ENCODE results near the gene CTDSPL2. TPM values are rescaled to one million over a fixed set of nuclear protein-coding genes. Genes with fewer than 3 reads are reported as not detected.

Gene CTDSPL2
- 37.4 TPM for total RNA-seq (ENCODE audit: unreplicated experiment)
- long read RNA-seq, full-length matches to known transcripts, result 1 of 2 reads
- long read RNA-seq, partial matches to known transcripts, result 0 of 2 reads
- long read RNA-seq, other reads (novel, unspliced or antisense), result 1 of 2 reads

- Mint-ChIP-seq H3K9me3 (ENCODE audit: unreplicated experiment) (peaks cover 11% of the 10 kb centered on the region), H3K27me3 (ENCODE audit: unreplicated experiment) (peaks cover 4% of the 10 kb centered on the region), H3K27ac (ENCODE audit: unreplicated experiment) (peak within 1 kb of the TSS; percentile 99), H3K4me1 (ENCODE audit: low read depth, unreplicated experiment) (peaks cover 4% of the 10 kb centered on the region), H3K36me3 (ENCODE audit: unreplicated experiment) (no peaks in the 10 kb centered on the region), H3K4me3 (ENCODE audit: unreplicated experiment) (peak within 1 kb of the TSS; percentile 97)
- DNase-seq, result peak; percentile 98
- peak; percentile 9 for TF ChIP-seq CTCF (IDR thresholded peaks at IDR 0.05; ENCODE audit: partially characterized antibody, unreplicated experiment)
Measured at GRCh38 chr15:44426975-44427755, at the start of gene CTDSPL2. TSS of gene CTDSPL2 (plus strand) at chr15:44427629. CDS start at chr15:44459015, 31,386 bp downstream.

GRCh38 chr15:44381236-44381635 is 46.2 kb upstream of the CTDSPL2 start:
- Mint-ChIP-seq H3K27me3 (ENCODE audit: unreplicated experiment) (no peaks in the 10 kb centered on the region), H3K4me1 (ENCODE audit: low read depth, unreplicated experiment) (no peaks in the 10 kb centered on the region), H3K36me3 (ENCODE audit: unreplicated experiment) (no peaks in the 10 kb centered on the region), H3K4me3 (ENCODE audit: unreplicated experiment) (no peak overlapping the region), H3K9me3 (ENCODE audit: unreplicated experiment) (no peaks in the 10 kb centered on the region), H3K27ac (ENCODE audit: unreplicated experiment) (no peak overlapping the region)
- no peak for DNase-seq
- no peak for TF ChIP-seq CTCF (IDR thresholded peaks at IDR 0.05; ENCODE audit: partially characterized antibody, unreplicated experiment)

- Mint-ChIP-seq H3K4me1 (ENCODE audit: low read depth, unreplicated experiment) (no peaks in the 10 kb centered on the region), H3K27ac (ENCODE audit: unreplicated experiment) (no peak overlapping the region)
Measured at GRCh38 chr15:44385344-44385942, 42.0 kb upstream of the CTDSPL2 start.

GRCh38 chr15:44394062-44394461 is 33.4 kb upstream of the CTDSPL2 start:
- DNase-seq, result no peak
- Mint-ChIP-seq H3K27me3 (ENCODE audit: unreplicated experiment) (peaks cover 1% of the 10 kb centered on the region), H3K4me3 (ENCODE audit: unreplicated experiment) (no peak overlapping the region), H3K27ac (ENCODE audit: unreplicated experiment) (no peak overlapping the region), H3K9me3 (ENCODE audit: unreplicated experiment) (peaks cover 2% of the 10 kb centered on the region), H3K36me3 (ENCODE audit: unreplicated experiment) (no peaks in the 10 kb centered on the region), H3K4me1 (ENCODE audit: low read depth, unreplicated experiment) (no peaks in the 10 kb centered on the region)
- no peak for TF ChIP-seq CTCF (IDR thresholded peaks at IDR 0.05; ENCODE audit: partially characterized antibody, unreplicated experiment)

More at GRCh38 chr15:44385344-44385942, 42.0 kb upstream of the CTDSPL2 start:
- Mint-ChIP-seq H3K9me3 (ENCODE audit: unreplicated experiment) (no peaks in the 10 kb centered on the region), H3K27me3 (ENCODE audit: unreplicated experiment) (no peaks in the 10 kb centered on the region), H3K4me3 (ENCODE audit: unreplicated experiment) (no peak overlapping the region), H3K36me3 (ENCODE audit: unreplicated experiment) (no peaks in the 10 kb centered on the region)
- DNase-seq, result no peak
- TF ChIP-seq CTCF (IDR thresholded peaks at IDR 0.05; ENCODE audit: partially characterized antibody, unreplicated experiment), result no peak

- Mint-ChIP-seq H3K9me3 (ENCODE audit: unreplicated experiment) (peaks cover 2% of the 10 kb centered on the region), H3K4me3 (ENCODE audit: unreplicated experiment) (no peak overlapping the region), H3K4me1 (ENCODE audit: low read depth, unreplicated experiment) (no peaks in the 10 kb centered on the region), H3K27me3 (ENCODE audit: unreplicated experiment) (peaks cover 1% of the 10 kb centered on the region), H3K27ac (ENCODE audit: unreplicated experiment) (no peak overlapping the region), H3K36me3 (ENCODE audit: unreplicated experiment) (no peaks in the 10 kb centered on the region)
- no peak for TF ChIP-seq CTCF (IDR thresholded peaks at IDR 0.05; ENCODE audit: partially characterized antibody, unreplicated experiment)
- no peak for DNase-seq
Measured at GRCh38 chr15:44394562-44394961, 32.9 kb upstream of the CTDSPL2 start.
